H1 (cell line): ENCODE results near the gene RRAS2. TPM values are rescaled to one million over a fixed set of nuclear protein-coding genes. Genes with fewer than 3 reads are reported as not detected.

ENCODE experiments used
- CTCF ChIA-PET: fragments of 300-600 bp; sonication (Branson Sonifier 250); formaldehyde crosslinking; loops from one replicate; lab custom pipeline; 2021; ENCODE audit not compliant: partially characterized antibody; lab: Charles Lee
- POLR2A ChIA-PET: fragments of 300-600 bp; sonication (Branson Sonifier 250); formaldehyde crosslinking; loops from one replicate; lab custom pipeline; 2021; ENCODE audit warnings: inconsistent platforms; ENCODE audit not compliant: partially characterized antibody; lab: Charles Lee
- DNase-seq, 2 experiments: peaks; one replicate each; pipeline versions ENCODE4 v3.0.0 to v3.0.0-alpha.2; 2010 to 2022; ENCODE audit warnings: low spot score in 2 of 2, low read depth in 1 of 2, mixed read lengths in 1 of 2
- FAIRE-seq: peaks from 2 replicates; lab custom pipeline; 2011; peaks lifted over from hg19 to GRCh38; lab: Jason Lieb, UNC
- H2AFZ ChIP-seq: 2 replicates; pipeline ENCODE4 v1.8.1; 2012; ENCODE audit warnings: low read length, inconsistent platforms
- H2AK5ac ChIP-seq: 2 replicates; pipeline ENCODE4 v1.6.1; 2013; ENCODE audit warnings: low read depth, low read length
- H2BK120ac ChIP-seq: replicated peaks from 2 replicates; pipeline ENCODE3; 2013; ENCODE audit warnings: low read depth, low read length, inconsistent platforms
- H2BK12ac ChIP-seq: 2 replicates; pipeline ENCODE4 v1.6.1; 2013; ENCODE audit warnings: low read depth, low read length
- H2BK15ac ChIP-seq: 2 replicates; pipeline ENCODE4 v1.6.1; 2013; ENCODE audit warnings: low read length
- H2BK20ac ChIP-seq: 2 replicates; pipeline ENCODE4 v1.6.1; 2013; ENCODE audit warnings: low read length
- H2BK5ac ChIP-seq: 2 replicates; pipeline ENCODE4 v1.6.1; 2013; ENCODE audit warnings: low read depth, low read length
- H3K14ac ChIP-seq: 2 replicates; pipeline ENCODE4 v1.6.1; 2013; ENCODE audit warnings: inconsistent platforms; ENCODE audit not compliant: insufficient read length
- H3K18ac ChIP-seq: 2 replicates; pipeline ENCODE4 v1.6.1; 2013; ENCODE audit warnings: low read length; ENCODE audit errors: extremely low read depth
- H3K23ac ChIP-seq: 2 replicates; pipeline ENCODE4 v1.6.1; 2013; ENCODE audit warnings: inconsistent platforms; ENCODE audit not compliant: insufficient read length
- H3K23me2 ChIP-seq: 2 replicates; pipeline ENCODE4 v1.6.1; 2013; ENCODE audit warnings: low read depth, low read length
- H3K27ac ChIP-seq: 2 replicates; pipeline ENCODE4 v1.6.1; 2011; ENCODE audit warnings: low read depth, low read length, inconsistent platforms
- H3K27me3 ChIP-seq, 4 experiments: replicated peaks in 1 of 4; 1 replicate in 1 of 4; 2 replicates in 3 of 4; pipeline versions ENCODE4 v1.6.1 to v1.8.1; 2011 to 2013; ENCODE audit warnings: low read length in 3 of 4, mild to moderate bottlenecking in 3 of 4, inconsistent platforms in 2 of 4, mixed read lengths in 2 of 4, moderate library complexity in 1 of 4; ENCODE audit not compliant: control insufficient read depth in 3 of 4, insufficient read depth in 3 of 4; ENCODE audit errors: extremely low read depth in 1 of 4
- H3K36me3 ChIP-seq, 4 experiments: 2 replicates each; pipeline versions ENCODE4 v1.6.1 to v1.8.1; 2011 to 2013; ENCODE audit warnings: mild to moderate bottlenecking in 4 of 4, low read length in 3 of 4, moderate library complexity in 2 of 4, control low read depth in 1 of 4, inconsistent platforms in 1 of 4; ENCODE audit not compliant: insufficient read depth in 4 of 4, control insufficient read depth in 2 of 4
- H3K4ac ChIP-seq: replicated peaks from 2 replicates; pipeline ENCODE3; 2013; ENCODE audit warnings: low read length, low read depth, mixed read lengths, inconsistent platforms; ENCODE audit not compliant: insufficient read length
- H3K4me1 ChIP-seq, 4 experiments: replicated peaks in 1 of 4; 1 replicate in 1 of 4; 2 replicates in 3 of 4; pipeline versions ENCODE4 v1.6.1 to v1.8.1; 2011 to 2013; ENCODE audit warnings: low read length in 3 of 4, inconsistent platforms in 2 of 4, mixed read lengths in 1 of 4; ENCODE audit not compliant: insufficient read depth in 4 of 4, control insufficient read depth in 3 of 4
- H3K4me2 ChIP-seq, 2 experiments: 2 replicates each; pipeline versions ENCODE4 v1.6.1 to v1.8.1; 2011 to 2013; ENCODE audit warnings: low read depth in 2 of 2, low read length in 2 of 2, control low read depth in 1 of 2, inconsistent platforms in 1 of 2, mild to moderate bottlenecking in 1 of 2; ENCODE audit not compliant: insufficient read depth in 1 of 2
- H3K4me3 ChIP-seq, 4 experiments: fragments of 200-600, 300-600 bp in 1 of 4; sonication (generic), shearing (Covaris generic), sonication (Bioruptor Twin) in 1 of 4; 2 replicates each; pipeline versions ENCODE4 v1.5.1 to v1.8.1; 2011 to 2016; ENCODE audit warnings: low read length in 4 of 4, low read depth in 3 of 4, control low read depth in 2 of 4, inconsistent platforms in 2 of 4, mild to moderate bottlenecking in 2 of 4, mixed read lengths in 1 of 4, moderate library complexity in 1 of 4; ENCODE audit not compliant: insufficient read depth in 2 of 4; ENCODE audit errors: extremely low read depth in 1 of 4
- H3K56ac ChIP-seq: replicated peaks from 2 replicates; pipeline ENCODE3; 2013; ENCODE audit warnings: low read depth, mild to moderate bottlenecking, mixed read lengths, low read length, inconsistent platforms; ENCODE audit not compliant: insufficient read length
- H3K79me1 ChIP-seq: 2 replicates; pipeline ENCODE4 v1.6.1; 2013; ENCODE audit warnings: low read depth, low read length, control low read depth
- H3K79me2 ChIP-seq, 2 experiments: 2 replicates each; pipeline versions ENCODE4 v1.6.1 to v1.8.1; 2012 to 2013; ENCODE audit warnings: low read length in 2 of 2, mild to moderate bottlenecking in 2 of 2, inconsistent platforms in 1 of 2; ENCODE audit not compliant: insufficient read depth in 2 of 2, control insufficient read depth in 1 of 2
- H3K9ac ChIP-seq, 4 experiments: replicated peaks in 1 of 4; 1 replicate in 1 of 4; 2 replicates in 3 of 4; pipeline versions ENCODE4 v1.6.1 to v1.8.1; 2011 to 2013; ENCODE audit warnings: low read depth in 3 of 4, low read length in 3 of 4, control low read depth in 2 of 4, mild to moderate bottlenecking in 2 of 4, moderate library complexity in 2 of 4, inconsistent platforms in 1 of 4; ENCODE audit errors: extremely low read depth in 1 of 4
- H3K9me3 ChIP-seq, 2 experiments: 2 replicates each; pipeline versions ENCODE4 v1.6.1 to v1.8.1; 2012 to 2013; ENCODE audit warnings: mild to moderate bottlenecking in 2 of 2, moderate library complexity in 2 of 2, control low read depth in 1 of 2, inconsistent platforms in 1 of 2, low read depth in 1 of 2, low read length in 1 of 2, mixed read lengths in 1 of 2; ENCODE audit not compliant: insufficient read depth in 2 of 2
- H4K20me1 ChIP-seq, 2 experiments: replicated peaks in 1 of 2; 2 replicates each; pipeline versions ENCODE3 to v1.8.1; 2011 to 2013; ENCODE audit warnings: inconsistent platforms in 2 of 2, low read length in 2 of 2, mild to moderate bottlenecking in 1 of 2; ENCODE audit not compliant: insufficient read depth in 2 of 2, control insufficient read depth in 1 of 2
- H4K5ac ChIP-seq: 2 replicates; pipeline ENCODE4 v1.6.1; 2013; ENCODE audit warnings: low read length, low read depth, mixed read lengths, inconsistent platforms; ENCODE audit not compliant: insufficient read length
- H4K8ac ChIP-seq: 2 replicates; pipeline ENCODE4 v1.8.0; 2013; ENCODE audit warnings: mild to moderate bottlenecking, moderate library complexity, low read length, inconsistent platforms; ENCODE audit not compliant: insufficient read depth; ENCODE audit errors: extremely low read depth
- H4K91ac ChIP-seq: replicated peaks from 2 replicates; pipeline ENCODE3; 2013; ENCODE audit warnings: low read length, mixed read lengths, inconsistent platforms; ENCODE audit not compliant: insufficient read length
- BACH1 ChIP-seq: IDR thresholded peaks from 2 replicates; pipeline ENCODE4 v1.6.1; 2012; ENCODE audit warnings: low read length, improper control_type of control experiment
- CREB1 ChIP-seq: IDR thresholded peaks from 2 replicates; pipeline ENCODE4 v1.6.1; 2012; ENCODE audit warnings: inconsistent platforms
- CTBP2 ChIP-seq: IDR thresholded peaks from 2 replicates; pipeline ENCODE4 v1.7.0; 2011; ENCODE audit warnings: borderline replicate concordance, mild to moderate bottlenecking, moderate library complexity, mixed read lengths, low read length; ENCODE audit not compliant: insufficient read depth, insufficient read length
- EP300 ChIP-seq, 2 experiments: IDR thresholded peaks; 1 replicate in 1 of 2; 2 replicates in 1 of 2; pipeline ENCODE4 v1.6.1; 2011 to 2012; ENCODE audit warnings: low read depth in 2 of 2, low read length in 2 of 2, mild to moderate bottlenecking in 2 of 2, borderline replicate concordance in 1 of 2, inconsistent platforms in 1 of 2, moderate library complexity in 1 of 2
- GTF2F1 ChIP-seq: IDR thresholded peaks from 2 replicates; pipeline ENCODE4 v1.6.1; 2012; ENCODE audit warnings: low read depth, low read length, improper control_type of control experiment, borderline replicate concordance
- KDM4A ChIP-seq: IDR thresholded peaks from one replicate; pipeline ENCODE4 v1.7.1; 2012; ENCODE audit warnings: low read depth, mild to moderate bottlenecking, moderate library complexity, low read length, inconsistent platforms; ENCODE audit not compliant: severe bottlenecking
- NRF1 ChIP-seq: IDR thresholded peaks from 2 replicates; pipeline ENCODE4 v1.6.1; 2011; ENCODE audit warnings: mild to moderate bottlenecking, low read depth, low read length, improper control_type of control experiment
- POLR2A ChIP-seq, 2 experiments: IDR thresholded peaks; 1 replicate in 1 of 2; 2 replicates in 1 of 2; pipeline ENCODE4 v1.6.1; 2011; ENCODE audit warnings: low read depth in 2 of 2, low read length in 2 of 2, mild to moderate bottlenecking in 2 of 2; ENCODE audit errors: control extremely low read depth in 1 of 2
- POU5F1 ChIP-seq: IDR thresholded peaks from 2 replicates; pipeline ENCODE4 v1.6.1; 2011; ENCODE audit warnings: low read depth, mild to moderate bottlenecking, low read length, moderate library complexity
- RFX5 ChIP-seq: IDR thresholded peaks from 2 replicates; pipeline ENCODE4 v1.6.1; 2011; ENCODE audit warnings: low read depth, low read length, improper control_type of control experiment, borderline replicate concordance
- SIRT6 ChIP-seq: IDR thresholded peaks from one replicate; pipeline ENCODE4 v1.7.1; 2012; ENCODE audit warnings: low read length, inconsistent platforms
- SIX5 ChIP-seq: IDR thresholded peaks from 2 replicates; pipeline ENCODE4 v1.6.1; 2011; ENCODE audit warnings: mild to moderate bottlenecking, low read depth, low read length
- TBP ChIP-seq: IDR thresholded peaks from 2 replicates; pipeline ENCODE4 v1.6.1; 2011; ENCODE audit warnings: low read depth, low read length, improper control_type of control experiment
- polyA plus RNA-seq, 7 experiments: library from polyadenylated mRNA; depleted of rRNA in 3 of 7; stranded (reverse) in 5 of 7; unstranded in 2 of 7; fragments of >200 nt in 5 of 7; fragments of 200-250 nt in 2 of 7; gene quantifications; 1 replicate in 5 of 7; 2 replicates in 1 of 7; 4 replicates in 1 of 7; pipeline versions ENCODE4 v1.2.1 to v1.2.3, GENCODE V29; 2011 to 2013; ENCODE audit warnings: missing spikeins in 2 of 7, mixed read lengths in 2 of 7
- total RNA-seq: library from RNA; stranded (reverse); fragmentation: NEBNext Ultra II Directional; extraction: Animal tissue kit (Norgen Biotek cat#: 25700); gene quantifications from 2 replicates; pipeline ENCODE4 v1.2.1, GENCODE V29; 2021
- TF ChIP-seq, protein P1 (sequence below): IDR thresholded peaks from 2 replicates; pipeline ENCODE4 v1.6.1; 2011; ENCODE audit warnings: low read length, improper control_type of control experiment

The RRAS2 gene
- total and polyA plus RNA-seq, 2 of the 8 experiments (the other 6 are each of a cell fraction or from before 2014, with no cell fraction given): 72.3 to 234 TPM

DNA sequence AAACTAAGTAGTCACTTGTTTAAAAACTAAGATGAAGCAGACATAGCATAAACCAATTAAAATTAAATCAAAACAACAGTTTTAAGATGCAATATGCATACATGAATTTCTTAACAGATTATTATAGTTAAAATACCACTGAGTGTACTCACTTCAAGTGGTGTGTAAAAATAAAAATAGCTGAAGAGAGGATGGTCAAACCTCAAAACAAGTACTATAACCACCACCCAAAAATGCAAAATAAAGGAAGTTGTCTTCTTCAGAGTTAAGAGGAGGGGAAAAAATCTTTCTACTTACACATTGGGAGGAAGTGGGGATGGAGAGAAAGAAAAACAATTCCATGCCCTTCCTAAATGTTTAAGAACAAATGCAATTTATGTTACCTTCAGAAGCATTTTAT is 31.9 kb downstream of the RRAS2 start:
- Histone ChIP-seq H3K27ac (no peak overlapping the region), H3K36me3 (no peaks in the 10 kb centered on the region), H3K4me2 (no peak overlapping the region), H4K20me1 (peaks cover 5% of the 10 kb centered on the region in 2 experiments), H3K79me2 (peaks cover 34 to 98% of the 10 kb centered on the region in 2 experiments), H3K27me3 (no peaks in the 10 kb centered on the region), H2AFZ (no peak overlapping the region), H3K4me3 (no peak overlapping the region), H3K79me1 (no peaks in the 10 kb centered on the region; the same call in none of the 2 replicates), H2BK20ac (no peak overlapping the region), H3K9ac (peak overlapping the region in 1 of 4 experiments; percentile 15; a peak in 1 of 7 replicates), H4K91ac (no peak overlapping the region), H2BK15ac (no peak overlapping the region), H3K18ac (no peak overlapping the region), H2BK120ac (no peak overlapping the region), H3K23ac (no peak overlapping the region), H2BK5ac (no peak overlapping the region), H3K56ac (no peak overlapping the region), H3K23me2 (no peaks in the 10 kb centered on the region), H3K14ac (no peak overlapping the region), H3K9me3 (no peaks in the 10 kb centered on the region), H2AK5ac (no peak overlapping the region), H3K4ac (no peak overlapping the region), H3K4me1 (peaks cover 0 to 16% (median 3%) of the 10 kb centered on the region in 4 experiments; a peak in 4 of 7 replicates), H2BK12ac (no peak overlapping the region), H4K8ac (no peak overlapping the region), H4K5ac (no peak overlapping the region)
- ChIA-PET POLR2A (interaction anchor here (2.9 kb wide), 1 partner anchor 16 kb away, joined by 8 read pairs; no protein-coding TSS in a partner anchor), CTCF (interaction anchor here (1.7 kb wide), 1 partner anchor 26 kb away, joined by 5 read pairs; no protein-coding TSS in a partner anchor)
- DNase-seq (no peak), FAIRE-seq (no peak)
- TF ChIP-seq NRF1: no peak
- TF ChIP-seq POLR2A (IDR thresholded peaks at IDR 0.05; ENCODE audit: control extremely low read depth in 1 of 2, low read depth in 2 of 2, low read length in 2 of 2): no peak
- TF ChIP-seq GTF2F1: no peak
- no peak for TF ChIP-seq CREB1
- no peak for TF ChIP-seq SIX5
- TF ChIP-seq POU5F1: no peak
- TF ChIP-seq CTBP2: no peak
- TF ChIP-seq BACH1: no peak
- no peak for TF ChIP-seq TBP
- TF ChIP-seq, protein P1, sequence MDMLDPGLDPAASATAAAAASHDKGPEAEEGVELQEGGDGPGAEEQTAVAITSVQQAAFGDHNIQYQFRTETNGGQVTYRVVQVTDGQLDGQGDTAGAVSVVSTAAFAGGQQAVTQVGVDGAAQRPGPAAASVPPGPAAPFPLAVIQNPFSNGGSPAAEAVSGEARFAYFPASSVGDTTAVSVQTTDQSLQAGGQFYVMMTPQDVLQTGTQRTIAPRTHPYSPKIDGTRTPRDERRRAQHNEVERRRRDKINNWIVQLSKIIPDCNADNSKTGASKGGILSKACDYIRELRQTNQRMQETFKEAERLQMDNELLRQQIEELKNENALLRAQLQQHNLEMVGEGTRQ: no peak
- TF ChIP-seq SIRT6: no peak
- TF ChIP-seq EP300 (IDR thresholded peaks at IDR 0.05; ENCODE audit: borderline replicate concordance in 1 of 2, low read depth in 2 of 2, low read length in 2 of 2): no peak
- TF ChIP-seq RFX5: no peak
- TF ChIP-seq KDM4A: no peak
